Measurements from ENCODE around the gene DAND5. TPM values are rescaled to one million over a fixed set of nuclear protein-coding genes. Genes with fewer than 3 reads are reported as not detected.
A peak's percentile ranks its signal among the peaks of the same experiment; 100 is the strongest.

DAND5 gene
- total RNA-seq, 3 donors from 2014 or later (not counting 1 experiment from before 2014, with no cell fraction given) = not detected

GRCh38 chr19:12987190-12987589 is 17.8 kb downstream of the DAND5 start:
- intact Hi-C loops (cut with micrococcal nuclease) = no loop called here
- Mint-ChIP-seq H3K27me3 (ENCODE audit: low read depth in 2 of 2) (peaks cover 0 to 11% of the 10 kb centered on the region in 2 donors), H3K36me3 (no peaks in the 10 kb centered on the region), H3K4me1 (peaks cover 0 to 5% of the 10 kb centered on the region in 2 donors), H3K9me3 (no peaks in the 10 kb centered on the region), H3K27ac (peak overlapping the region in 1 of 2 donors; percentile 12), H3K4me3 (no peak overlapping the region)
- 62% methylated on average over 3 of the region's 3 CpGs for WGBS (ENCODE audit: insufficient coverage)
- Histone ChIP-seq H3K36me3 (ENCODE audit: control insufficient read depth, insufficient read depth, low read length) (no peaks in the 10 kb centered on the region), H3K4me1 (ENCODE audit: control insufficient read depth, insufficient read depth, low read length) (peaks cover 33% of the 10 kb centered on the region), H3K9me3 (ENCODE audit: control insufficient read depth, insufficient read depth, low read length) (no peaks in the 10 kb centered on the region), H3K27me3 (ENCODE audit: control insufficient read depth, insufficient read depth, low read length) (peaks cover 5% of the 10 kb centered on the region), H3K27ac (ENCODE audit: low read length) (no peak overlapping the region), H3K4me3 (ENCODE audit: low read length) (no peak overlapping the region)
- no peak for TF ChIP-seq CTCF (IDR thresholded peaks at IDR 0.05)
- DNase-seq (no peak), ATAC-seq (no peak)

GRCh38 chr19:12987781-12988180 is 18.4 kb downstream of the DAND5 start:
- H3K27ac Mint-ChIP-seq = no peak overlapping the region
- peaks cover 2% of the 10 kb centered on the region for H3K27me3 ChIP-seq (ENCODE audit: control insufficient read depth, insufficient read depth, low read length)
- no peak overlapping the region for H3K27ac ChIP-seq (ENCODE audit: low read length)
- no peak overlapping the region for H3K4me3 Mint-ChIP-seq
- no peaks in the 10 kb centered on the region for H3K9me3 Mint-ChIP-seq
- no peak overlapping the region for H3K4me3 ChIP-seq (ENCODE audit: low read length)
- WGBS (ENCODE audit: insufficient coverage) = 59% methylated on average over 10 of the region's 10 CpGs
- H3K36me3 Mint-ChIP-seq = no peaks in the 10 kb centered on the region
- ATAC-seq (no peak), DNase-seq (no peak)
- intact Hi-C loops (cut with micrococcal nuclease) = no loop called here
- H3K36me3 ChIP-seq (ENCODE audit: control insufficient read depth, insufficient read depth, low read length) = no peaks in the 10 kb centered on the region
- peaks cover 0 to 11% of the 10 kb centered on the region in 2 donors for H3K27me3 Mint-ChIP-seq (ENCODE audit: low read depth in 2 of 2)
- H3K4me1 ChIP-seq (ENCODE audit: control insufficient read depth, insufficient read depth, low read length) = peaks cover 33% of the 10 kb centered on the region
- H3K4me1 Mint-ChIP-seq = peaks cover 0 to 5% of the 10 kb centered on the region in 2 donors
- H3K9me3 ChIP-seq (ENCODE audit: control insufficient read depth, insufficient read depth, low read length) = no peaks in the 10 kb centered on the region
- no peak for TF ChIP-seq CTCF (IDR thresholded peaks at IDR 0.05)

GRCh38 chr19:12990431-12990830 is 21.1 kb downstream of the DAND5 start:
- Histone ChIP-seq H3K4me1 (ENCODE audit: control insufficient read depth, insufficient read depth, low read length) (peaks cover 13% of the 10 kb centered on the region), H3K27me3 (ENCODE audit: control insufficient read depth, insufficient read depth, low read length) (peaks cover 2% of the 10 kb centered on the region), H3K9me3 (ENCODE audit: control insufficient read depth, insufficient read depth, low read length) (no peaks in the 10 kb centered on the region), H3K36me3 (ENCODE audit: control insufficient read depth, insufficient read depth, low read length) (no peaks in the 10 kb centered on the region), H3K4me3 (ENCODE audit: low read length) (no peak overlapping the region), H3K27ac (ENCODE audit: low read length) (no peak overlapping the region)
- Mint-ChIP-seq H3K36me3 (no peaks in the 10 kb centered on the region), H3K27me3 (ENCODE audit: low read depth in 2 of 2) (peaks cover 0 to 21% of the 10 kb centered on the region in 2 donors), H3K9me3 (no peaks in the 10 kb centered on the region), H3K4me3 (no peak overlapping the region), H3K4me1 (peaks cover 6 to 11% of the 10 kb centered on the region in 2 donors), H3K27ac (no peak overlapping the region)
- TF ChIP-seq CTCF (IDR thresholded peaks at IDR 0.05) = no peak
- WGBS (ENCODE audit: insufficient coverage) = 81% methylated on average over 14 of the region's 22 CpGs
- intact Hi-C loops (cut with micrococcal nuclease) = no loop called here
- no peak for DNase-seq
- no peak for ATAC-seq

GRCh38 chr19:12990853-12991252 is 21.5 kb downstream of the DAND5 start:
- H3K27me3 Mint-ChIP-seq (ENCODE audit: low read depth in 2 of 2) = peaks cover 0 to 21% of the 10 kb centered on the region in 2 donors
- 77% methylated on average over 3 of the region's 3 CpGs for WGBS (ENCODE audit: insufficient coverage)
- intact Hi-C loops (cut with micrococcal nuclease) = no loop called here
- no peak overlapping the region for H3K4me3 ChIP-seq (ENCODE audit: low read length)
- no peak overlapping the region for H3K4me3 Mint-ChIP-seq
- no peak overlapping the region for H3K27ac ChIP-seq (ENCODE audit: low read length)
- H3K9me3 ChIP-seq (ENCODE audit: control insufficient read depth, insufficient read depth, low read length) = no peaks in the 10 kb centered on the region
- H3K27me3 ChIP-seq (ENCODE audit: control insufficient read depth, insufficient read depth, low read length) = peaks cover 2% of the 10 kb centered on the region
- peaks cover 10% of the 10 kb centered on the region for H3K4me1 ChIP-seq (ENCODE audit: control insufficient read depth, insufficient read depth, low read length)
- peaks cover 6 to 12% of the 10 kb centered on the region in 2 donors for H3K4me1 Mint-ChIP-seq
- no peaks in the 10 kb centered on the region for H3K9me3 Mint-ChIP-seq
- H3K27ac Mint-ChIP-seq = no peak overlapping the region
- TF ChIP-seq CTCF (IDR thresholded peaks at IDR 0.05) = no peak
- no peaks in the 10 kb centered on the region for H3K36me3 Mint-ChIP-seq
- ATAC-seq (no peak), DNase-seq (no peak)
- no peaks in the 10 kb centered on the region for H3K36me3 ChIP-seq (ENCODE audit: control insufficient read depth, insufficient read depth, low read length)
